ENCODE measurements around the gene NPM1.

- TF ChIP-seq CTCF (IDR thresholded peaks at IDR 0.05), result no peak
- TF ChIP-seq POLR2AphosphoS5 (IDR thresholded peaks at IDR 0.05), result no peak
Measured at GRCh38 chr5:171451421-171451820, 63.8 kb downstream of the NPM1 start.

Measured in gastroesophageal sphincter (tissue), 3 donors.